Measurements from ENCODE around the gene TMEM192.

TMEM192 gene

DNA sequence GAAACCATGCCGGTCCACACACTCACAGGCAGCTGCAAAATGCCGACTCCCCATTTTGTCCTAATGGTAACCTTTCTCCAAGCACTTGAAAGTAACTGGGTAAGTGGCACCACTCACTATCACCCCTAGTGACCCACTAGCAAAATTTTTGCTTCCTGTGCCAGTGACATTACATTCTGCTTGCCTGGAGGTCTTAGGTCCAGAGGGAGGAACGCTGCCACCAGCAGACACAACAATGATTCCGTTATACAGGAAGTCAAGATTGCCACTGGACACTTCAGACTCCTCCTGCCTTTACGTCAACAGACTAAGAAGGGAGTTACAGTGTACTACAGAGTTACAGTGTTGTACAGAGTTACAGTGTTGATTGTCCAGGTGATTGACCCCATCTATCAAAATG, 11.8 kb upstream of the TMEM192 start:
- TF ChIP-seq CTCF (conservative IDR thresholded peaks at IDR 0.05; ENCODE audit: low read depth, low read length), result no peak
- no peak overlapping the region for H3K4me3 ChIP-seq (ENCODE audit: low read length)
- DNase-seq (ENCODE audit: low read depth), result no peak

DNA sequence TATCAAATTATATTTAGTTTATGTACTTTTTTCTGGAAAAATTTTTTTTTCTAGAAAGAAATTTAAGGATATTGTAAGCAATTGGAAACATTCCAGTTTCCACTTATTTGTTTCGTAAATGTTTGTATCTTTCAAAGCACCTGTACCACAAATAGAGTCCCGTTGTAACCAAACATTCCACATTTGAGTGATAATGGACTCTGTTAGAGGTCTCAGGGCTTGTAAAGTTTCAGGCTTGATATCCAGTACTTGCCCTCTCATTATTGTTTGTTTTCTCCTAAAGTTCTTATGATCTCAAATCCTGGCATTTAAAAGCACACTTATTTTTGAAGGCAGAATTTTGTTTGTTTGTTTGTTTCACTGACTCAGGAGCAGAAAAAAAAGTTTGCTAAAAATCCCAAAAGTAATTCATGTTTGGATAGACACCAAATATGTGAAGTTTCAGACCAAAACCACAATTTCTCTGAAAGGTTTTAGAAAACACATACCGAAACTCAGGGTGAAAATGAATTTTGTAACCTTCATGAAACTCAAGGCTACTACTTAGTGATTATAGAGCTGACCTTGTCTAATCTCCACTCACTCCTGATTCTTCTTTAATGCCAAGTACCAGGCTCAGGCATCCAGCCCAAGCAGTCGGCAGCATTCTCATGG, 5.7 kb upstream of the TMEM192 start:
- TF ChIP-seq CTCF (conservative IDR thresholded peaks at IDR 0.05; ENCODE audit: low read depth, low read length), result no peak
- no peak overlapping the region for H3K4me3 ChIP-seq (ENCODE audit: low read length)
- DNase-seq (ENCODE audit: low read depth), result no peak

DNA sequence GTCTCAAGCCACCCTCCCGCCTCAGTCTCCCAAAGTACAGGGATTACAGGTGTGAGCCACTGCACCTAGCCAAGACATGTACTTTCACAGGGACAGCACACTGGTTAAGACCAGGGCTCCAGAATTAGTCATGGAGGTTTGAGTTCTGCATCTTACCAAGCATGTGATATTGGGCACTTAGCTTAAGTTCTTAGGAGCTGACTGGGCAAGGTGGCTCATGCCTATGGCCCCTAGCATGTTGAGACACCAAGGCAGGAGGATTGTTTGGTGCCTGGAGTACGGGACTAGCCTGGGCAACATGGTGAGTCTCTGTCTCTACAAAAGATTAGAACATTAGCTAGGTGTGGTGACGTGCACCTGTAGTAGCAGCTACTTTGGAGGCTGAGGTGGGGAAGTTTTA, 2.6 kb upstream of the TMEM192 start:
- DNase-seq (ENCODE audit: low read depth), result no peak
- H3K4me3 ChIP-seq (ENCODE audit: low read length), result no peak overlapping the region
- no peak for TF ChIP-seq CTCF (conservative IDR thresholded peaks at IDR 0.05; ENCODE audit: low read depth, low read length)

GRCh38 chr4:165111906-165112367, 723 bp downstream of the TMEM192 start:
- no peak for TF ChIP-seq CTCF (conservative IDR thresholded peaks at IDR 0.05; ENCODE audit: low read depth, low read length)
- DNase-seq (ENCODE audit: low read depth), result no peak
- H3K4me3 ChIP-seq (ENCODE audit: low read length), result peak overlapping the region; percentile 87

DNA sequence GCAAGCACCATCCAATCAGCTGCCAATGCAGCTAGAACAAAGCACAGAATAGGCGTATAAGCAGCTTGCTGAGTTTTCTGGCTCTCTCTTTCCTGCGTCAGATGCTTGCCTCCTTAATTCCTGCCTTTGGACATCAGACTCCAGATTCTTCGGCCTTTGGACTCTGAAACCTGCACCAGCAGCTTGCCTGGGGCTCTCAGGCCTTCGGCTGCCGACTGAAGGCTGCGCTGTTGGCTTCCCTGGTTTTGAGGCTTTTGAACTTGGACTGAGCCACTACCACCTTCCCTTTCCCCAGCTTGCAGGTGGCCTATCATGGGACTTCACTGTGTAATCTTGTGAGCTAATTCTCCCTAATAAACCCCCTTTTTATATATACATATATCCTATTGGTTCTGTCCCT, 6.1 kb downstream of the TMEM192 start:
- H3K4me3 ChIP-seq (ENCODE audit: low read length), result no peak overlapping the region
- no peak for DNase-seq (ENCODE audit: low read depth)
- no peak for TF ChIP-seq CTCF (conservative IDR thresholded peaks at IDR 0.05; ENCODE audit: low read depth, low read length)

GRCh38 chr4:165101641-165102040, 11.0 kb downstream of the TMEM192 start:
- DNase-seq (ENCODE audit: low read depth), result no peak
- no peak for TF ChIP-seq CTCF (conservative IDR thresholded peaks at IDR 0.05; ENCODE audit: low read depth, low read length)
- H3K4me3 ChIP-seq (ENCODE audit: low read length), result no peak overlapping the region

DNA sequence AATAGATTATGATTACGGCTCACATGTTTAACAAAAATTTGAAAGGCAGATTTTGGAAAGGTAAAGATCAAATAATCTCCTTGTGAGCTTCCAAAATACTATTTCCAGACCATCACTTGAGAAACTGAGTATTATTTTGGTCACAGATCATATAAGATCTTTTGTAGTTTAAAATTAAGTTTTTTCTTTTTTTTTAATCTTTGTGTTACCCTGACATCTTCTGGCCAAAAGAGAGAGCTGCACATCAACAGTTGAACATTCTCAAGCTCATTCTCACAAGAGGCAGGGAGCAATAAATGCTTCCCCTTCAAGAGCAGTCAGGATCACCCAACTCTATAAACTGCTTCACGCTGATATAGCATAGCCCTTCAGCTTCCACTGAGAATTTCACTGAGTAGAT, 15.9 kb downstream of the TMEM192 start:
- DNase-seq (ENCODE audit: low read depth), result peak; percentile 11
- H3K4me3 ChIP-seq (ENCODE audit: low read length), result no peak overlapping the region
- TF ChIP-seq CTCF (conservative IDR thresholded peaks at IDR 0.05; ENCODE audit: low read depth, low read length), result peak; percentile 67
